Measurements from ENCODE around the gene MFAP3. TPM values are rescaled to one million over a fixed set of nuclear protein-coding genes. Genes with fewer than 3 reads are reported as not detected.

MFAP3 gene
- polyA plus RNA-seq, 1 donor (not counting 4 experiments of a cell fraction or from before 2014, with no cell fraction given) = 43.4 TPM

- Histone ChIP-seq H3K4me2 (ENCODE audit: control insufficient read depth, extremely low read depth, insufficient read depth, low read depth, low read length) (no peak overlapping the region), H3K9ac (ENCODE audit: control insufficient read depth, extremely low read depth, insufficient read depth, low read length) (no peak overlapping the region), H3K27me3 (ENCODE audit: control insufficient read depth, extremely low read depth, insufficient read depth, low read length) (peaks cover 3% of the 10 kb centered on the region), H4K20me1 (ENCODE audit: control insufficient read depth, extremely low read depth, insufficient read depth, low read length) (no peaks in the 10 kb centered on the region), H3K4me3 (ENCODE audit: control insufficient read depth in 2 of 3, extremely low read depth in 1 of 3, insufficient read depth in 2 of 3, low read depth in 1 of 3, low read length in 3 of 3) (no peak overlapping the region), H3K9me3 (ENCODE audit: control insufficient read depth, low read depth, low read length) (no peaks in the 10 kb centered on the region), H3K27ac (ENCODE audit: control insufficient read depth, insufficient read depth, low read length) (no peak overlapping the region), H2AFZ (ENCODE audit: control insufficient read depth, low read length) (no peak overlapping the region), H3K36me3 (ENCODE audit: control insufficient read depth in 2 of 2, extremely low read depth in 1 of 2, insufficient read depth in 2 of 2, low read length in 2 of 2) (no peaks in the 10 kb centered on the region), H3K9me1 (ENCODE audit: control insufficient read depth, extremely low read depth, insufficient read depth, low read length) (no peaks in the 10 kb centered on the region), H3K4me1 (ENCODE audit: control insufficient read depth, extremely low read depth, insufficient read depth, low read length) (no peaks in the 10 kb centered on the region), H3K79me2 (ENCODE audit: control insufficient read depth, insufficient read depth, low read length) (no peaks in the 10 kb centered on the region)
- FAIRE-seq = no peak
- no peak for DNase-seq (ENCODE audit: low read depth, low spot score)
- no peak for TF ChIP-seq EZH2 (IDR thresholded peaks at IDR 0.05; ENCODE audit: low read length)
- no peak for TF ChIP-seq CTCF (optimal IDR thresholded peaks at IDR 0.05 in 1 of 3, IDR thresholded peaks at IDR 0.05 in 1 of 3, conservative IDR thresholded peaks at IDR 0.05 in 1 of 3; ENCODE audit: extremely low read depth in 1 of 3, insufficient read depth in 2 of 3, low read length in 3 of 3)
- dilution Hi-C loops (cut with MboI; ENCODE audit: extremely low pct_ligation_motif_present, low sequenced_read_pairs) = no loop called here
Measured at GRCh38 chr5:154076240-154076922, 37.6 kb downstream of the MFAP3 start.

- no peak for DNase-seq (ENCODE audit: low read depth, low spot score)
Measured at GRCh38 chr5:154077696-154078095, 38.9 kb downstream of the MFAP3 start.

More at GRCh38 chr5:154077696-154078095, 38.9 kb downstream of the MFAP3 start:
- TF ChIP-seq CTCF (optimal IDR thresholded peaks at IDR 0.05 in 1 of 3, IDR thresholded peaks at IDR 0.05 in 1 of 3, conservative IDR thresholded peaks at IDR 0.05 in 1 of 3; ENCODE audit: extremely low read depth in 1 of 3, insufficient read depth in 2 of 3, low read length in 3 of 3) = no peak
- no peak for TF ChIP-seq EZH2 (IDR thresholded peaks at IDR 0.05; ENCODE audit: low read length)
- H3K27ac ChIP-seq (ENCODE audit: control insufficient read depth, insufficient read depth, low read length) = no peak overlapping the region
- H3K27me3 ChIP-seq (ENCODE audit: control insufficient read depth, extremely low read depth, insufficient read depth, low read length) = peaks cover 3% of the 10 kb centered on the region
- H4K20me1 ChIP-seq (ENCODE audit: control insufficient read depth, extremely low read depth, insufficient read depth, low read length) = no peaks in the 10 kb centered on the region
- no peaks in the 10 kb centered on the region for H3K9me1 ChIP-seq (ENCODE audit: control insufficient read depth, extremely low read depth, insufficient read depth, low read length)
- H3K4me3 ChIP-seq (ENCODE audit: control insufficient read depth in 2 of 3, extremely low read depth in 1 of 3, insufficient read depth in 2 of 3, low read depth in 1 of 3, low read length in 3 of 3) = no peak overlapping the region
- H3K4me1 ChIP-seq (ENCODE audit: control insufficient read depth, extremely low read depth, insufficient read depth, low read length) = no peaks in the 10 kb centered on the region
- H2AFZ ChIP-seq (ENCODE audit: control insufficient read depth, low read length) = no peak overlapping the region
- H3K9me3 ChIP-seq (ENCODE audit: control insufficient read depth, low read depth, low read length) = no peaks in the 10 kb centered on the region
- H3K79me2 ChIP-seq (ENCODE audit: control insufficient read depth, insufficient read depth, low read length) = no peaks in the 10 kb centered on the region
- dilution Hi-C loops (cut with MboI; ENCODE audit: extremely low pct_ligation_motif_present, low sequenced_read_pairs) = no loop called here
- no peak for FAIRE-seq
- H3K9ac ChIP-seq (ENCODE audit: control insufficient read depth, extremely low read depth, insufficient read depth, low read length) = no peak overlapping the region
- H3K4me2 ChIP-seq (ENCODE audit: control insufficient read depth, extremely low read depth, insufficient read depth, low read depth, low read length) = no peak overlapping the region
- H3K36me3 ChIP-seq (ENCODE audit: control insufficient read depth in 2 of 2, extremely low read depth in 1 of 2, insufficient read depth in 2 of 2, low read length in 2 of 2) = no peaks in the 10 kb centered on the region
